SU-DHL-6 (cell line): ENCODE measurements around the gene PIPOX.

Source experiments
- H2AFZ ChIP-seq: fragments of 200-600 bp; sonication (generic); 2 replicates; pipeline ENCODE4 v1.6.1; 2014; ENCODE audit warnings: low read depth, mild to moderate bottlenecking, moderate library complexity, mixed read lengths, antibody characterized with exemption, low read length; ENCODE audit not compliant: severe bottlenecking
- H3F3A ChIP-seq: fragments of 200-600 bp; shearing (Covaris generic); 2 replicates; pipeline ENCODE4 v1.6.0; 2016; ENCODE audit warnings: antibody characterized with exemption, mild to moderate bottlenecking; ENCODE audit not compliant: insufficient read depth
- H3K27ac ChIP-seq: fragments of 200-600 bp; sonication (generic); 2 replicates; pipeline ENCODE4 v1.5.1; 2016; ENCODE audit warnings: low read depth, mild to moderate bottlenecking, low read length, moderate library complexity, mixed read lengths
- H3K27me3 ChIP-seq: fragments of 200-600 bp; sonication (generic), shearing (Covaris generic); 2 replicates; pipeline ENCODE4 v1.6.0; 2014; ENCODE audit warnings: mild to moderate bottlenecking, low read length
- H3K36me3 ChIP-seq: fragments of 200-600 bp; sonication (generic); 2 replicates; pipeline ENCODE4 v1.6.1; 2014; ENCODE audit warnings: mild to moderate bottlenecking, low read length, mixed read lengths
- H3K4me2 ChIP-seq: fragments of 300-600, 200-600 bp; shearing (Covaris generic), sonication (generic); 2 replicates; pipeline ENCODE4 v1.6.0; 2014; ENCODE audit warnings: low read length, low read depth, mild to moderate bottlenecking; ENCODE audit not compliant: poor library complexity, severe bottlenecking
- H3K4me3 ChIP-seq: fragments of 200-600 bp; sonication (generic); 2 replicates; pipeline ENCODE4 v1.5.1; 2014; ENCODE audit warnings: antibody characterized with exemption, low read length, mild to moderate bottlenecking, mixed read lengths; ENCODE audit not compliant: insufficient read depth, poor library complexity, severe bottlenecking
- H3K79me2 ChIP-seq: fragments of 200-600 bp; sonication (generic); 2 replicates; pipeline ENCODE4 v1.6.1; 2014; ENCODE audit warnings: mild to moderate bottlenecking, low read length, moderate library complexity; ENCODE audit not compliant: insufficient read depth
- H3K9ac ChIP-seq: fragments of 200-600 bp; sonication (generic); 2 replicates; pipeline ENCODE4 v1.7.0; 2014; ENCODE audit warnings: mild to moderate bottlenecking, low read length
- H3K9me2 ChIP-seq: fragments of 200-600 bp; sonication (generic); replicated peaks from 2 replicates; pipeline ENCODE4 v1.6.1; 2014; ENCODE audit warnings: low read length; ENCODE audit not compliant: insufficient read depth
- H3K9me3 ChIP-seq: fragments of 200-600 bp; sonication (generic); 2 replicates; pipeline ENCODE4 v1.6.1; 2014; ENCODE audit warnings: low read length, mixed read lengths; ENCODE audit not compliant: insufficient read depth
- H4K20me1 ChIP-seq: fragments of 200-600 bp; sonication (generic); 2 replicates; pipeline ENCODE4 v1.6.1; 2014; ENCODE audit warnings: low read depth, mild to moderate bottlenecking, antibody characterized with exemption, low read length, moderate library complexity, mixed read lengths
- CTCF ChIP-seq: fragments of 200-600 bp; sonication (generic); IDR thresholded peaks from one replicate; pipeline ENCODE4 v1.5.1; 2017; ENCODE audit warnings: antibody characterized with exemption, mild to moderate bottlenecking, low read length, moderate library complexity; ENCODE audit not compliant: insufficient read depth, poor library complexity, severe bottlenecking
- EZH2phosphoT487 ChIP-seq: fragments of 200-600 bp; sonication (generic), shearing (Covaris generic); conservative IDR thresholded peaks from 2 replicates; pipeline ENCODE4 v1.6.1; 2018; ENCODE audit warnings: mild to moderate bottlenecking, antibody characterized with exemption, low read length, moderate library complexity, mixed read lengths

PIPOX gene

GRCh38 chr17:28997806-28998205 is 45.1 kb upstream of the PIPOX start:
- Histone ChIP-seq H3F3A (no peaks in the 10 kb centered on the region), H3K27me3 (no peaks in the 10 kb centered on the region), H4K20me1 (no peaks in the 10 kb centered on the region), H3K9me3 (no peaks in the 10 kb centered on the region), H3K36me3 (no peaks in the 10 kb centered on the region), H3K9ac (no peak overlapping the region), H3K27ac (no peak overlapping the region), H2AFZ (no peak overlapping the region), H3K79me2 (no peaks in the 10 kb centered on the region), H3K4me2 (no peak overlapping the region), H3K4me3 (no peak overlapping the region), H3K9me2 (no peaks in the 10 kb centered on the region)
- TF ChIP-seq CTCF, result no peak
- TF ChIP-seq EZH2phosphoT487, result no peak

GRCh38 chr17:28999206-28999605 is 43.7 kb upstream of the PIPOX start:
- Histone ChIP-seq H3K9me3 (no peaks in the 10 kb centered on the region), H3F3A (no peaks in the 10 kb centered on the region), H3K79me2 (no peaks in the 10 kb centered on the region), H3K9ac (no peak overlapping the region), H4K20me1 (no peaks in the 10 kb centered on the region), H3K9me2 (no peaks in the 10 kb centered on the region), H3K27ac (no peak overlapping the region), H3K36me3 (no peaks in the 10 kb centered on the region), H3K4me3 (no peak overlapping the region), H2AFZ (no peak overlapping the region), H3K4me2 (no peak overlapping the region), H3K27me3 (no peaks in the 10 kb centered on the region)
- TF ChIP-seq EZH2phosphoT487 (no peak), CTCF (no peak)

GRCh38 chr17:29000973-29001372 is 42.0 kb upstream of the PIPOX start:
- Histone ChIP-seq H3K9me2 (no peaks in the 10 kb centered on the region), H3K4me2 (no peak overlapping the region), H3K4me3 (no peak overlapping the region), H3K79me2 (no peaks in the 10 kb centered on the region), H3K36me3 (no peaks in the 10 kb centered on the region), H3K9ac (no peak overlapping the region), H3F3A (no peaks in the 10 kb centered on the region), H2AFZ (no peak overlapping the region), H4K20me1 (no peaks in the 10 kb centered on the region), H3K9me3 (no peaks in the 10 kb centered on the region), H3K27ac (no peak overlapping the region), H3K27me3 (no peaks in the 10 kb centered on the region)
- TF ChIP-seq CTCF (no peak), EZH2phosphoT487 (no peak)
